Cerebellar cortex (tissue), 1 donor: ENCODE results near the gene ATG9A.

Experiments used
- DNase-seq: peaks from one replicate; pipeline ENCODE4 v3.0.0-alpha.2; 2015; ENCODE audit warnings: low spot score

Gene ATG9A

DNA sequence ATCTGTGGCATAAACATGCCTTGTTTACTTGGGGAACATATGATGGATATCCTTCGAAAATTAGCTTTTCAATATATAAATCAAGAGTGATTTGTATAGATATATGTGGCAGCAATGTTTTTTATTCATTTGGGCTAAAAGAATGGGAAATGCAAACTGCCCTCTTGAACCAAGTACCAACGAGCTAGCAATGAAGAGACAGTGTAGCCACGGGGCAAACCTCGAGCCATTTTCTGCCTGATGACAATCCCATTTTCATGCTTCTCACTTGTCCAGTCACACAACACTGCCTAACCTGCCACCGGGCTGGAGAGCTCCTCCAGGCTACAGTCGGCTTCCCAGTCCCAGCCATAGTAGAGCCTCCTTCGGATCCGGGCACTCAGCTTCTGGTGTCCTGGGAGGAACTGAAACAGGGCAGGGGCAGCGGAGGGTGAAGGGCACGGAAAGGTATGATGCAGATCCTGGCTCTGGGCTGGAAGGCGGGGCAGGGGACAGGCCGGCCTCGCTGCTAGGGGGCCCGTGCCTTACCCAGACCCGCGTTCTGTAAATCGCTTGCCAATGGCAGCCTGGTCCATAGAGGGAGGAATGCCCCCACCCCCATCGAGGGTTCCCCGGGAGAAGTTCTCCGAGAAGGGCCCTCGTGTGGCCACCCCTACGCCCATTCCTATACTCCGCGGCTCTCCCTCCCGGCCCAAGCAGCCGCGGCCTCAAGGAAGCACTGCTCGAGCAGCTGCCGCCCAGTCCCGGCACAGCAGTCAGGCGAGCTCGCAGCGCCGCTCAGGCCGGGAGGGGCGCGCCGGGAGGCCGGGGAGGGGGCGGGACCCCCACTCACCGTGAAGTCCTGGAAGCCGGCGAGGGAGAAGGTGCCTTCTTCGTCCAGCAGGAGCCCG is 53.3 kb downstream of the ATG9A start:
- peak; percentile 59 for DNase-seq

DNA sequence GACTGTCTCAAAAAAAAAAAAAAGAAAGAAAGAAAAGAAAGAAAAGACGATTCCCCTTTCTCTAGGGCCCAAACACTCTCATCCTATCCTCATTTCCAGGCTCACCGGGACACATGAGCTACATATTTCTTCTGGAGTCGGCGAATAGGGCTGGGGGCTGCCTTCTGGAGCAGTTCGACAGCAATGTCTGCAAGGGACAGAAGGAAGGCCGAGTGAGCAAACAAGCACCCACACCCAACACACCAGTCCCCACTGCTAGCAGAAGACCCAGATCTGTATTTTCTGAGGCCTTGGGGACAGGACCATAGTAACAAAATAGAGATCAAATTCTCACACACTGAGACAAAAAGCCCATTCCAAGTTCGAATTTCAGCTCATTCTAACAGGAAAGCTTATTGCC is 54.0 kb downstream of the ATG9A start:
- DNase-seq, result no peak

DNA sequence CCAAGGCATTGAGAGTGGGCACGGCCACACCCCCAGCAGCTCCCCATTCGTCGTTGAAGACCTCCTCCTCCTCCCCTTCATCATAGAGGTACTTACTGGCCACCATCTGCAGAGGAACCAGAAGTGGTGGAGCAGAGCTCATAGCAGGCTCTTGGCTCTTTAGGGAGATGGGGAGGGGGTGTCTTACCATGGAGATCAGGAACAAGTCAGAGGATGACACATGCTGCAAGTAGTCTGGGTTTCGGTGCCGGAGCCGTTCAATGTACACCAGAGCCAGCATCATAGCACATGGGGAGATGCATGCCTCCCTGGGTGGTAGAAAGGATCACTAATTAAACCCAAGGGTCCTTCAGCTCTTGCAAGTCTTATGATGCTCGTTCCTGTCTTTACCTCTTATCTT is 54.6 kb downstream of the ATG9A start:
- no peak for DNase-seq

DNA sequence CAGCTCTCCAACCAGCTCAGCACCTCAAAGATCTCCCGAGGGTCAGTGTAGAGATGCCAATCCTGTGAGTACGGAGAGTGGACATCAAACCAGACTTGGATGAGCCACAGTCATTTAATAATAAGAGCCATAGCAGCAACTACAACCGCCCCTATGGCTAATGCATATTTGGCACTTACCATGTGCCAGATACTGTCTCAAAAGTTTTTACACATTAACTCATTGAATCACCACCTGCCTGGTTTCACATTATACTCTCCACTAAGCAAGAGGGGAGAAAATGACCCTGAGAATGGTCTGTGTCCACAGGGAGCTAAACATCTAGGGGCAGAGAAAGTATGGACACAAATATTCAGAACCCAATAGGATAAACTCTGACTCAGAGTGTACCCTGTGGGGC is 55.3 kb downstream of the ATG9A start:
- DNase-seq, result no peak

DNA sequence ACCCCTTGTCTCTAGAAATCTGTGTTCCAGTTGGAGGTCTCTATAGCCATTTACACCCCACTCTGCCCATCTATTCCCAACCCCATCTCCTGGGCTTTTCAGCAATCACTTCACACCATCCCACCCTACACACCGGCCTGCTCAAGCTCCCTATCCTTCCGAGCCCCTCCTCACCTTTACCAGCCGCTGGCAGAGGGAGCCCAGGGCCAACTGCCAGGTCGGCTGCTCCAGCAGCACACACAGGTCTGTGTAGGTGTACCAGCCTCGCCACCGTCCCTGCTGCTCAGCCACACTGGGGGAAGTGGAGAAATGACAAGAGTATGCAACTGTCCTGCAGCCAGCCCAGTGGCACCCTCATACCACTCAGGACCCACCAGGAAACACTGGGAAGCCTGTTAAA is 56.3 kb downstream of the ATG9A start:
- no peak for DNase-seq

DNA sequence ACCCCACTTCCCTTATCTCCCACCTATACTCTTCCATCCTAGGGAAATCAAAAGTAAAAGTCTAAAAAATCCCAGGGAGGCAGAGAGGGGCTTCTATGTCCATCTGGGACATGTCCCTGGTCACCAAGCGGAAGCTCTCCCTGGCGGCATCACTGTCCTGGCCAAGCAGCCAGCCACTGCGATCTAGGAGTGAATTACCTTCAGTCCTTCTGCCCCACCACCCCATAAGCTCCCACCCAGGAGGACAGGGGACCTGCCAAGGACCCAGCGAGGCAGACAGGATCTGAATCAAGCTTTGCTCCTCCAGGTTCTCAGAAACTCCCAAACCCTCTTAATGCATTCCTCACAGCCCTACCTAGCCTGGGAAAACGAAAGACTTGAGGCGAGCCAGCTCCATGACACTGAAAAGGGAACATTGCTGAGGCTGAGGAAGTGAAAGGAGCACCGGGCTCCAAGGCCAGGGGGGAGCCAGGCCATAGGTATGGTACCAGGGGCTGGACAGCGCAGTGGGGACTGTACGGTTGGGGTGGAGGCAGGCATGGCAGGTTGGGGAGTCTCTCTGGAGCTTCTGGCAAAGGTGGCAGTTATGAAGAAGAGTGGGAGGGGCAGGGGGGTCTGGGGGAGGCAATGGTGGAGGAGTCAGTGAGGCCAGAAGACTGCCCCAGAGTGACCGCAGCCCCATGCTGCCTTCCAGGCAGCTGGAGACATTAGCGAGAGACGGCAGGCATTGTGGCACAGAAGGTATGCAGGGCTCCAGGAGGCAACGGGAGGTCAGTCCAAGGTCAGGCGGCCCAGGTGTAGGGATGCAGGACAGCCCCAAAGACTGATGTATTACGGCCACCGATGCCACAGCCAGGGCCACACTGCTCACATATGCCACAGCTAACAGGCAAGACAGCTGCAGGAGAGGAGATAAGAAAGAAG is 56.9 kb downstream of the ATG9A start:
- DNase-seq, result no peak

DNA sequence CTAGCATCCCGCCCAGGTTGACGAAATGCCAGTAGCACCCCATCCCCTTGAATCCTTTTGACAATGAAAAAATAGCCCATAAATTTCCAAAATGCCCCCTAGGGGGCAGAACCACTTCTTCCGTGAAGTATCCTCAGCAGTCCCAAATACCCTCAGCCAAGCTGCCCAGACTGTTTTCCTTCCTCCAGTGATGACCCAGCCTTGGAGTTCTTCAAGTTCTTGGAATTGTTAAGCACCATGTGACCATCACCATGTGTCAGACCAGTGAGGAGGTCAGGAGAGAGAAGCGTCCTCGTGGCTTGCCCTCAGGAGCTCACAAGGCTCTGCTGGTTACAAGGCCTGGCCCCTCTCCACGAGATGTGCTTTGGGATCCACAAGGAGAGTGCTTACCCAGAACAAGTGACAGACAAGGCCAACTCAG is 58.2 kb downstream of the ATG9A start:
- peak; percentile 74 for DNase-seq

DNA sequence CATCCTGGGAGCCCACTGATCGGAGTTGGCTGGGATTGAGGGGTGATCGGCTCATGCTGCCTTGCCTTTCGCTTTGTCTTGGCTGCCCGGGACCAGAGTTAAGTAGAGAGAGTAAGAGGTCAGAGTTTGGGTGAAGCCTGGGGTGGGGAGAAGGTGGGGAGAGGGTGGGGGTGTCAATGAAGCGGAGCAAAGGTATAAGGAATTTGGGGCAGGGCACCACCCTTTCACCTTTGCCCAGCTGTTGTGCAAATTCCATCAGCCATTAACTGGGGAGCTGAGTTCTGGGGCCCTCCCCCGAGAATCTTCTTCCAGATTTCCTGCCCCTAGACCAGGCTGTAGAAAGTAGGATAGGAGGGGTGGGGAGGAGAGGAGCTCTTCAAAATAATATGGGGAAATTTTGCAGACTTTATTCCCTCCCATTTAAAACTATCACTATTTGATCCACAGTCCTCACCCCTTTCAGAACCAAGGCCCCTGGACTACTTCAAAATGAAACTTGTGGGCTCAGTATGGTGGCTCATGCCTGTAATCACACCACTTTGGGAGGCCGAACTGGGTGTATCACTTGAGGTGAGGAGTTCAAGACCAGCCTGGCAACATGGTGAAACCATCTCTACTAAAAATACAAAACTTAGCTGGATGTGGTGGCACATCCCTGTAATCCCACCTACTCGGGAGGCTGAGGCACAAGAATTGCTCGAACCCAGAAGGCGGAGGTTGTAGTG is 59.3 kb downstream of the ATG9A start, which contains the start of gene SLC23A3:
Gene SLC23A3 (minus strand): TSS at position 100 of the 725 bp plus-strand sequence. CDS start 45 bp downstream, at position 55.
- no peak for DNase-seq
